Measurements from ENCODE around the gene PSMB3. TPM values are rescaled to one million over a fixed set of nuclear protein-coding genes. Genes with fewer than 3 reads are reported as not detected.
A peak's percentile ranks its signal among the peaks of the same experiment; 100 is the strongest.

Gene PSMB3
- total RNA-seq, 1 donor from 2014 or later: 175 TPM

DNA sequence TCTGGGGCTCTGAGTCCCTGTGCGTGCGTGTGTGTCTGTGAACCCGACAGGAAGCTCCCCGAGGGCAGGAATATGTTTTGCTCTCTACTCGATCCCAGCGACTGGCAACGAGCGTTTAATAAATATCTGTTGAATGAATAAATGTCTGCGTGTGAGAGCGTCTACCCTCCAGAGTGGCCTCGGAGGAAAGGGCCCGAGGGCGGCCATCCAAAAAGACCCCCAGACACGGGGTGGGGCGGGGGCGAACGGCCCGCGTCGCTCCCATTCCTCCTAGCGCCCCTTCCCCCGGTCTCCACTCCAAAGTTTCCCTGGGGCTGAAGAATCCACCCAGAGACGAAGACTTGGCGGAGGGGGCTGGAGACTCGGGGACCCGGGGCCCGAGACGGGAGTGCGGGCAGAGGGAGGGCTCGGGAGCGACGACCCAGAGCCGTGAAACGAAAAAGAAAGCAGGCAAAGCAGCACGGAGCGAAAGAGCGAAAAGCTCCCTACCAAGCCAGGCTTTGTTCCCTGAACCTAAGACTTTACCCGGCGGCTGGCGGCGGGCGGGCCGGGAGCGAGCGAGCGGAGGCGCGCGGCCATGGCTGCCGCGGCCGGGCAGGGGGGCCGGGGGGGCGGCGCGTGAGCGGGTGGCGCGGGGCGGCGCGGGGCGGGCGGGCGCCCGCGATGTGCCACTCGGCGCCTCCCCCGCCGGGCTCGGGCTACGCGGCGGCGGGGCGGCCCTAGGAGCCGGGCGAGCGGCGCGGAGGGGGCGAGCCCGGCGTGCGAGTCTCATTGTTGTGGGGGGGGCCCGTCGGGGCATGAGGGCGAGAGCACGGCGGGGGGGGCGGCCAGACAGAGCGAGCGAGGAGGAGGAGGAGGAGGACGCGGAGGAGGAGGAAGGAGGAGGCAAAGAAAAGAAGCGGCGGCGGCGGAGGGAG is 47.7 kb upstream of the PSMB3 start, which contains the start of gene MLLT6:
TSS of gene MLLT6 (plus strand) at position 668 of the 917 bp plus-strand sequence. CDS start 360 bp downstream, outside the sequence.
- TF ChIP-seq, protein P1, sequence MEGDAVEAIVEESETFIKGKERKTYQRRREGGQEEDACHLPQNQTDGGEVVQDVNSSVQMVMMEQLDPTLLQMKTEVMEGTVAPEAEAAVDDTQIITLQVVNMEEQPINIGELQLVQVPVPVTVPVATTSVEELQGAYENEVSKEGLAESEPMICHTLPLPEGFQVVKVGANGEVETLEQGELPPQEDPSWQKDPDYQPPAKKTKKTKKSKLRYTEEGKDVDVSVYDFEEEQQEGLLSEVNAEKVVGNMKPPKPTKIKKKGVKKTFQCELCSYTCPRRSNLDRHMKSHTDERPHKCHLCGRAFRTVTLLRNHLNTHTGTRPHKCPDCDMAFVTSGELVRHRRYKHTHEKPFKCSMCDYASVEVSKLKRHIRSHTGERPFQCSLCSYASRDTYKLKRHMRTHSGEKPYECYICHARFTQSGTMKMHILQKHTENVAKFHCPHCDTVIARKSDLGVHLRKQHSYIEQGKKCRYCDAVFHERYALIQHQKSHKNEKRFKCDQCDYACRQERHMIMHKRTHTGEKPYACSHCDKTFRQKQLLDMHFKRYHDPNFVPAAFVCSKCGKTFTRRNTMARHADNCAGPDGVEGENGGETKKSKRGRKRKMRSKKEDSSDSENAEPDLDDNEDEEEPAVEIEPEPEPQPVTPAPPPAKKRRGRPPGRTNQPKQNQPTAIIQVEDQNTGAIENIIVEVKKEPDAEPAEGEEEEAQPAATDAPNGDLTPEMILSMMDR (IDR thresholded peaks at IDR 0.05; ENCODE audit: unreplicated experiment): no peak
- Mint-ChIP-seq H3K4me3 (ENCODE audit: unreplicated experiment) (peak within 1 kb of the TSS; percentile 94), H3K27me3 (ENCODE audit: unreplicated experiment) (peaks cover 26% of the 10 kb centered on the region), H3K9me3 (ENCODE audit: unreplicated experiment) (no peaks in the 10 kb centered on the region), H3K36me3 (ENCODE audit: low read depth, unreplicated experiment) (peaks cover 12% of the 10 kb centered on the region), H3K27ac (ENCODE audit: unreplicated experiment) (peak within 1 kb of the TSS; percentile 92), H3K4me1 (ENCODE audit: unreplicated experiment) (peaks cover 40% of the 10 kb centered on the region)
- peak; percentile 58 for DNase-seq (ENCODE audit: low spot score)

DNA sequence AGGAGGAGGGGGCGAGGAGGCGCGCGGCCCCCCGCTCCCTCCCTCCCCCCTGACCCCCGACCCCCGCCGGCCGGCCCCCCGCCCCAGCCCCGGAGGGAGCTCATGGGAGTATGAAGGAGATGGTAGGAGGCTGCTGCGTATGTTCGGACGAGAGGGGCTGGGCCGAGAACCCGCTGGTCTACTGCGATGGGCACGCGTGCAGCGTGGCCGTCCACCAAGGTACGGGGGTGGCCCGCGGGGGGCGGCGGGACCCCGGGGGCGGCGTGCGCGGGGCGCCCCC is 47.1 kb upstream of the PSMB3 start:
- H3K36me3 Mint-ChIP-seq (ENCODE audit: low read depth, unreplicated experiment): peaks cover 18% of the 10 kb centered on the region
- H3K27ac Mint-ChIP-seq (ENCODE audit: unreplicated experiment): no peak overlapping the region
- peaks cover 26% of the 10 kb centered on the region for H3K27me3 Mint-ChIP-seq (ENCODE audit: unreplicated experiment)
- peaks cover 38% of the 10 kb centered on the region for H3K4me1 Mint-ChIP-seq (ENCODE audit: unreplicated experiment)
- no peaks in the 10 kb centered on the region for H3K9me3 Mint-ChIP-seq (ENCODE audit: unreplicated experiment)
- peak; percentile 26 for DNase-seq (ENCODE audit: low spot score)
- TF ChIP-seq, protein P1 (IDR thresholded peaks at IDR 0.05; ENCODE audit: unreplicated experiment): no peak
- H3K4me3 Mint-ChIP-seq (ENCODE audit: unreplicated experiment): no peak overlapping the region

DNA sequence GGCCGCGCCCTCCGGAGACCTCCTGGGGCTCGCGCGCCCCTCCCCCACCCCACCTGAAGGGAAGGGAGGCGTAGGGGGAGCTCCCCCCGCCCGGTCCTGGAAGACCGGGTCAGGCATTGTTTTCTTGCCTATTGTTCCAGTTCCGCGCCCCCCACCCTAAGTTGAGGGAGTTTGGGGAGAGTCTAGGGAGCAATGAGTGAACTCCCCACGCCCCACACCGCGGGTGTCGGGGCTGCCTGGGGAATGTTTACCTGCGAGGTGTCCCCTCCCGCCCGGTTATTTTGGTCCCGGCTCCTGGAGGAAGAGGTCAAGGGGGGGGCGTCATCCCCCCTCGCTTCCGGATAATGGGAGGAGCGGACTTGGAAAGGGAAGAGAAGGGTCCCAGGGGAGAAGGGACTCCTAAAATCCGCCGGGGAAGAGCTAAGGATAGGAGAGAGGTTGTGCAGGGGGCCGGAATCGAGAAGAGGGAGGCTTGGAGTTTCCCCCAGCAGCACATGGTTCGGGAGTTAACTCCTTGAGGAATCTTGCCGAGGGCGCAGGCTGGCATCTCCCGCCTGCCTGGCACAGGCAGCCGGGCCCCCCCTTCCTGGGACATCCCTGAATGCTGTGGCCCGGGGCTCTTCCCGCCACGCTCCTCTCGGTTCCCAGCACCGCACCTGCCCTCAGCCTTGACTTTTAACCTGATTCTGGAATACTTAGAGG is 46.6 kb upstream of the PSMB3 start:
- DNase-seq (ENCODE audit: low spot score): peak; percentile 30
- peak overlapping the region; percentile 92 for H3K4me3 Mint-ChIP-seq (ENCODE audit: unreplicated experiment)
- TF ChIP-seq, protein P1 (IDR thresholded peaks at IDR 0.05; ENCODE audit: unreplicated experiment): no peak

DNA sequence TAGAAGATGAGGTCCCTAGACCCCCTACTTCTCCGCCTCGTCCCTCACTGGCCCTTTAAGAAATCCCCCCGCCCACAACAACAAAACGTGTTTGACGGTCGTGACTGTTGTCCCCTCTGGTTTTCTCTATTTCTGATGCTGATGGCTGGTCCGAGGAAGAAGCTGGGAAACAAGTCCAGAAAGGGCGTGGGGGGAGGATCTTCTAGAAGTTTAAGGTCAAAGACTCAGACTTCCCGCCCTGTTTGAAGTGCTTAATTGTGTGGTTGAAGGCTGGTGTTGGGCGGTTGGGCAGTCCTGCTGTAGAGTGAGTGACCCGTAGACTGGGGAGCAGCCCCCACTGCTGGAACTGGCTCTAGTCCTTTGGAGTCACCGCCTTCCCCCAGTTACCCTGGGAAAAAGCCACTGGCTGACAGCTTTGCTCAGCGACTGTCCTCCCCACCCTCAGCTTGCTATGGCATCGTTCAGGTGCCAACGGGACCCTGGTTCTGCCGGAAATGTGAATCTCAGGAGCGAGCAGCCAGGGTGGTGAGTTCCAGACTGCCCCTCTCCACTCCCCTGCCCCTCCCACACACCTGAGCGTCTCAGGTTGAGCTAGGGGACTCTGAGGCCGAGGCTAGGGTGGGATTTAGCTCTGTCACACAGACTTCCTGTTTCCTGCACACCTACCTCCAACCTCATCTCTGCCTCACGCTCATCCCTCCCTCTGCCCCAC is 45.9 kb upstream of the PSMB3 start:
- Mint-ChIP-seq H3K9me3 (ENCODE audit: unreplicated experiment) (no peaks in the 10 kb centered on the region), H3K36me3 (ENCODE audit: low read depth, unreplicated experiment) (peaks cover 19% of the 10 kb centered on the region), H3K27me3 (ENCODE audit: unreplicated experiment) (peaks cover 20% of the 10 kb centered on the region), H3K4me3 (ENCODE audit: unreplicated experiment) (peak overlapping the region; percentile 92), H3K27ac (ENCODE audit: unreplicated experiment) (peak overlapping the region; percentile 61), H3K4me1 (ENCODE audit: unreplicated experiment) (peaks cover 36% of the 10 kb centered on the region)
- DNase-seq (ENCODE audit: low spot score): no peak
- TF ChIP-seq, protein P1 (IDR thresholded peaks at IDR 0.05; ENCODE audit: unreplicated experiment): no peak

More for the DNA sequence above, 46.6 kb upstream of the PSMB3 start:
- Mint-ChIP-seq H3K9me3 (ENCODE audit: unreplicated experiment) (no peaks in the 10 kb centered on the region), H3K27ac (ENCODE audit: unreplicated experiment) (peak overlapping the region; percentile 61), H3K27me3 (ENCODE audit: unreplicated experiment) (peaks cover 27% of the 10 kb centered on the region), H3K36me3 (ENCODE audit: low read depth, unreplicated experiment) (peaks cover 22% of the 10 kb centered on the region), H3K4me1 (ENCODE audit: unreplicated experiment) (peaks cover 38% of the 10 kb centered on the region)
